Hepatocyte (in vitro differentiated cells): ENCODE results near the gene NFATC4. TPM values are rescaled to one million over a fixed set of nuclear protein-coding genes. Genes with fewer than 3 reads are reported as not detected.

Experiments
- DNase-seq: peaks from one replicate; pipeline ENCODE4 v3.0.0-alpha.2; 2016; ENCODE audit warnings: low spot score
- H2AFZ ChIP-seq: fragments of 200-600 bp; sonication (generic); 2 replicates; pipeline ENCODE4 v1.6.0; 2016; ENCODE audit warnings: antibody characterized with exemption, mild to moderate bottlenecking
- H3K27ac ChIP-seq: fragments of 200-600 bp; sonication (generic); 2 replicates; pipeline ENCODE4 v1.5.1; 2016; ENCODE audit warnings: mild to moderate bottlenecking
- H3K27me3 ChIP-seq: fragments of 200-600 bp; sonication (generic); 2 replicates; pipeline ENCODE4 v1.6.1; 2016
- H3K36me3 ChIP-seq: fragments of 200-600 bp; sonication (generic); replicated peaks from 2 replicates; pipeline ENCODE4 v1.5.1; 2016; ENCODE audit warnings: low read depth; ENCODE audit not compliant: insufficient read depth
- H3K4me1 ChIP-seq: fragments of 200-600 bp; sonication (generic); 2 replicates; pipeline ENCODE4 v1.5.1; 2016; ENCODE audit warnings: mild to moderate bottlenecking, moderate library complexity; ENCODE audit not compliant: insufficient read depth
- H3K4me2 ChIP-seq: fragments of 200-600 bp; sonication (generic); 2 replicates; pipeline ENCODE4 v1.6.0; 2016
- H3K4me3 ChIP-seq: fragments of 200-600 bp; sonication (generic); 2 replicates; pipeline ENCODE4 v1.5.1; 2016; ENCODE audit warnings: mild to moderate bottlenecking
- H3K79me2 ChIP-seq: fragments of 200-600 bp; sonication (generic); 2 replicates; pipeline ENCODE4 v1.6.0; 2017; ENCODE audit warnings: mild to moderate bottlenecking
- H3K9me2 ChIP-seq: fragments of 200-600 bp; sonication (generic); replicated peaks from 2 replicates; pipeline ENCODE4 v1.6.0; 2017; ENCODE audit warnings: mild to moderate bottlenecking; ENCODE audit not compliant: insufficient read depth
- H3K9me3 ChIP-seq: fragments of 200-600 bp; sonication (generic); 2 replicates; pipeline ENCODE4 v1.5.1; 2016; ENCODE audit warnings: low read depth, mild to moderate bottlenecking
- H4K20me1 ChIP-seq: fragments of 200-600 bp; sonication (generic); 2 replicates; pipeline ENCODE4 v1.6.0; 2016; ENCODE audit warnings: mild to moderate bottlenecking; ENCODE audit not compliant: insufficient read depth, poor library complexity, severe bottlenecking
- EZH2 ChIP-seq: fragments of 200-600 bp; sonication (generic); IDR thresholded peaks from 2 replicates; pipeline ENCODE4 v1.6.1; 2016; ENCODE audit warnings: antibody characterized with exemption, mild to moderate bottlenecking, borderline replicate concordance
- EZH2phosphoT487 ChIP-seq: fragments of 200-600 bp; sonication (generic); IDR thresholded peaks from one replicate; pipeline ENCODE4 v1.6.1; 2018; ENCODE audit warnings: antibody characterized with exemption, mild to moderate bottlenecking, low read depth, moderate library complexity; ENCODE audit not compliant: unreplicated experiment, severe bottlenecking
- WGBS: methylation state at CpG from one replicate; pipeline ENCODE4 v1.1.6; 2016; ENCODE audit warnings: low lambda C conversion rate; ENCODE audit errors: missing lambda C conversion rate; 5-methylcytosine and 5-hydroxymethylcytosine counted together
- polyA plus RNA-seq: library from polyadenylated mRNA; unstranded; fragments of >200 nt; fragmentation: Nextera tagmentation; extraction: Ambion mirVana; gene quantifications from 2 replicates; pipeline ENCODE4 v1.2.1, GENCODE V29; 2016
- total RNA-seq: library from RNA; depleted of rRNA; stranded (reverse); fragments of >200 nt; gene quantifications from 2 replicates; pipeline ENCODE4 v1.2.3, GENCODE V29; 2014
- TF ChIP-seq, protein P1 (sequence below): fragments of 200-600 bp; sonication (generic); IDR thresholded peaks from 2 replicates; pipeline ENCODE4 v1.5.1; 2016; ENCODE audit warnings: antibody characterized with exemption, mild to moderate bottlenecking; ENCODE audit not compliant: poor library complexity

NFATC4 gene
- total and polyA plus RNA-seq, 2 experiments from 2014 or later: 37.8 to 68.8 TPM

DNA sequence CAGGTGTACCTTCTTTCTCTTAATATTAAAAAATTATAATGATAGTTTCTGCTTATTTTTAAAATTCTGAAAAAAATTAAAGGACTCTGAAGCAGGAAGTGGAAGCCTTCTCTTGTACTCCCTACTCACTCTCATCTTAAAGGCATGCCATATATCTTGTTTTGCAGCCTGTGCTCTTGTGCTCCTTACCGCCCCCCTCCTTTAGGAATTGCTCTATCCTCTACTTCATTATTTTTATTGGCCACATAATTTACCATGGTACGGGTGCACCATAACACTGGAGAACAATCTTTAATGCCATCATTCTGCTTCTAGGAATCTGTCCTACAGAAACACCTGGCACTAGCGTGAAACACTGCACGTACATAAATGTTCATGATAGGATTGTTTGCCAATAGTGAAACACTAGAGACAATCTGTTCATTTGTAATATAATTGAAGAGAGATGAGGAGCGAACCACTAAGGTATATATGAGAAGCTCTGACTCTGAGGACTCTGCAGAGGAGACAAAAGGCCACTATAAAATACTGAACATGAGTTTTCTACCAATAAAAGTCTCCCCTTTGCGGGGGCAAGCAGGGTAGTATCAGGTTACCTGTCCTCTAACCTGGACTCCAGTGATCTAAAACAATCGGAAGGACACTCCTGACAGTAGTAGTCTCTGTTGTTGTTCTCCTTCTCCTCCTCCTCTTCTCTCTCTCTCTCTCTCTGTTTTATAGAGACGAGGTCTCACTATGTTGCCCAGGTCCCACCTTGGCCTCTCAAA lies 24.5 kb downstream of the NFATC4 start:
- Histone ChIP-seq H3K4me2 (peak overlapping the region; percentile 67), H3K4me3 (no peak overlapping the region), H3K36me3 (no peaks in the 10 kb centered on the region), H3K4me1 (peaks cover 13% of the 10 kb centered on the region), H4K20me1 (no peaks in the 10 kb centered on the region), H3K79me2 (no peaks in the 10 kb centered on the region), H3K9me2 (no peaks in the 10 kb centered on the region), H3K27me3 (no peaks in the 10 kb centered on the region), H3K27ac (peak overlapping the region; percentile 82), H3K9me3 (no peaks in the 10 kb centered on the region), H2AFZ (peak overlapping the region; percentile 48)
- WGBS: 45% methylated on average over 8 of the region's 8 CpGs
- TF ChIP-seq EZH2phosphoT487: no peak
- TF ChIP-seq, protein P1, sequence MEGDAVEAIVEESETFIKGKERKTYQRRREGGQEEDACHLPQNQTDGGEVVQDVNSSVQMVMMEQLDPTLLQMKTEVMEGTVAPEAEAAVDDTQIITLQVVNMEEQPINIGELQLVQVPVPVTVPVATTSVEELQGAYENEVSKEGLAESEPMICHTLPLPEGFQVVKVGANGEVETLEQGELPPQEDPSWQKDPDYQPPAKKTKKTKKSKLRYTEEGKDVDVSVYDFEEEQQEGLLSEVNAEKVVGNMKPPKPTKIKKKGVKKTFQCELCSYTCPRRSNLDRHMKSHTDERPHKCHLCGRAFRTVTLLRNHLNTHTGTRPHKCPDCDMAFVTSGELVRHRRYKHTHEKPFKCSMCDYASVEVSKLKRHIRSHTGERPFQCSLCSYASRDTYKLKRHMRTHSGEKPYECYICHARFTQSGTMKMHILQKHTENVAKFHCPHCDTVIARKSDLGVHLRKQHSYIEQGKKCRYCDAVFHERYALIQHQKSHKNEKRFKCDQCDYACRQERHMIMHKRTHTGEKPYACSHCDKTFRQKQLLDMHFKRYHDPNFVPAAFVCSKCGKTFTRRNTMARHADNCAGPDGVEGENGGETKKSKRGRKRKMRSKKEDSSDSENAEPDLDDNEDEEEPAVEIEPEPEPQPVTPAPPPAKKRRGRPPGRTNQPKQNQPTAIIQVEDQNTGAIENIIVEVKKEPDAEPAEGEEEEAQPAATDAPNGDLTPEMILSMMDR: peak; percentile 10
- peak; percentile 46 for DNase-seq

DNA sequence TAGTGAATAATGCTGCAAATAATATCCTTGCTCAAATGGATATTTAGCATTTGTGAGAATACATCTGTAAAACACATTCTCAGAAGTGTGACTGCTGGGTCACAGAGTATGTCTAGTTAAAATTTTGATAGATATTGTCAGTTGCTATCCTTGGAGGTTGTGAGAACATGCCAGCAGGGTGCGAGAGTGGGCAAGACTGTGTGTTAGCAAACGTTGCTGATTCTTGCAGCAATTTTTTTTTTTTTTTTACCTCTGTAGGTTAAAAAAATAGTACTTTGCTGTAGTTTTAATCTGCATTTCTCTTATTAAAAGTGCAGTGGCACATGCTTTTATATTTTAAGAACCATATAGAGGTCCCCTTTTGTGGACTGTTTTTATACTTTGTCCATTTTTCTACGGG lies 26.3 kb downstream of the NFATC4 start:
- Histone ChIP-seq H3K4me2 (no peak overlapping the region), H3K79me2 (peaks cover 4% of the 10 kb centered on the region), H3K9me3 (no peaks in the 10 kb centered on the region), H3K4me3 (no peak overlapping the region), H4K20me1 (no peaks in the 10 kb centered on the region), H3K9me2 (no peaks in the 10 kb centered on the region), H2AFZ (no peak overlapping the region), H3K27me3 (no peaks in the 10 kb centered on the region), H3K36me3 (no peaks in the 10 kb centered on the region), H3K4me1 (peaks cover 23% of the 10 kb centered on the region), H3K27ac (no peak overlapping the region)
- TF ChIP-seq EZH2: no peak
- TF ChIP-seq, protein P1: no peak
- no peak for TF ChIP-seq EZH2phosphoT487
- DNase-seq: no peak
- WGBS: 51% methylated on average over 3 of the region's 3 CpGs

DNA sequence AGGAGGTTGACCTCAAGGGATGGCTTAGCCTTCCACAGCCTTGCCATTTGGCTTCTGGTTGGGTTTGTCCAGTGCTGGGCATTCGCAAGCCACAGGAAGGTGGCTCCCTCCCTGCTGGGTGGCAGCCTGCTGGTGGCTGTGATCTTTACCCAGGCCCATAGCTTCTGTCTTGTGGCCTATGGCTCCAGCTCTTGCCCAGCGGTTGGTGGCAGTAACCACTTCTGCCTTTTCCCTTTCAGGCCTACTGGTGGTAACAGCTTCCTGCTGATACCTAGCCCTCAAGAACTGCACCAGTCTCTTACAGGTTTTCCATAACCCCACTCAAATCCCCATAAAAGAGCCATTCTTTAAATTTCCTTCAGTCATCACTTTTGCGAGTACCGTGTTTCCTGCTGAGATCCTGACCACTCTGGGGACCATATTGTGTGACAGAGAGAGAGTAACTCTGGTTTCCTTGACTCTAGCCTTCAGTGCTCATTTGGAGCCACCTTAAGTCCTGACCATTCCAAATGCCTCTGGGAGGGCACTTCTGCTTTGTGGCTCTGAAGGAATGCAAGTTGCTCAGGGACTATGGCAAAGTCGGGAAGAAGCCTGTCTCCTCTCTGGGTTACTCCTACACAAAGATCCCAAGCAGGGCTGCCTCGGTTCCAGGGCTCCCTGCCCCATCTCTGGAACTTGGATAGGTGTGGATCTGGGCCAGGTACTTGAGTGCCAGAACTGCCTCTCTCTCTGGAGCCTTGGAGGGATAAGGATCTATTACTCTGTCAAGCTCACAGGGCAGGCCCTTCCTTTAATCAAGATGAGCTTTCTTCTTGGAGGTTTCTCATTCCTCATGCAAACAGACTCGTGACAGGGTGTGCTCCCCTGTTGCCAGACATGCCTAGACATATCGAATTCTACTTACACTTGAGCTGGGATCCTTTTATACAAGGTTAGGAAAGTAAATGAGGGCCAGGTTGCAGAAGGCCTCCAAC lies 27.9 kb downstream of the NFATC4 start:
- peak overlapping the region; percentile 95 for H3K27ac ChIP-seq
- no peaks in the 10 kb centered on the region for H3K27me3 ChIP-seq
- WGBS: 62% methylated on average over 8 of the region's 8 CpGs
- no peaks in the 10 kb centered on the region for H3K36me3 ChIP-seq
- TF ChIP-seq EZH2phosphoT487 (no peak), EZH2 (no peak)
- TF ChIP-seq, protein P1: no peak
- H3K79me2 ChIP-seq: peaks cover 20% of the 10 kb centered on the region
- H3K4me1 ChIP-seq: peaks cover 36% of the 10 kb centered on the region
- no peak overlapping the region for H3K4me2 ChIP-seq
- H2AFZ ChIP-seq: no peak overlapping the region
- no peak for DNase-seq
- H3K4me3 ChIP-seq: no peak overlapping the region
- H4K20me1 ChIP-seq: no peaks in the 10 kb centered on the region
- no peaks in the 10 kb centered on the region for H3K9me3 ChIP-seq
- no peaks in the 10 kb centered on the region for H3K9me2 ChIP-seq
